NCI-H510A (cell line): ENCODE measurements around the gene GRWD1.

Experiments
- DNase-seq: peaks from one replicate; lab custom pipeline; 2025; lab: John Stamatoyannopoulos, UW

The GRWD1 gene

DNA sequence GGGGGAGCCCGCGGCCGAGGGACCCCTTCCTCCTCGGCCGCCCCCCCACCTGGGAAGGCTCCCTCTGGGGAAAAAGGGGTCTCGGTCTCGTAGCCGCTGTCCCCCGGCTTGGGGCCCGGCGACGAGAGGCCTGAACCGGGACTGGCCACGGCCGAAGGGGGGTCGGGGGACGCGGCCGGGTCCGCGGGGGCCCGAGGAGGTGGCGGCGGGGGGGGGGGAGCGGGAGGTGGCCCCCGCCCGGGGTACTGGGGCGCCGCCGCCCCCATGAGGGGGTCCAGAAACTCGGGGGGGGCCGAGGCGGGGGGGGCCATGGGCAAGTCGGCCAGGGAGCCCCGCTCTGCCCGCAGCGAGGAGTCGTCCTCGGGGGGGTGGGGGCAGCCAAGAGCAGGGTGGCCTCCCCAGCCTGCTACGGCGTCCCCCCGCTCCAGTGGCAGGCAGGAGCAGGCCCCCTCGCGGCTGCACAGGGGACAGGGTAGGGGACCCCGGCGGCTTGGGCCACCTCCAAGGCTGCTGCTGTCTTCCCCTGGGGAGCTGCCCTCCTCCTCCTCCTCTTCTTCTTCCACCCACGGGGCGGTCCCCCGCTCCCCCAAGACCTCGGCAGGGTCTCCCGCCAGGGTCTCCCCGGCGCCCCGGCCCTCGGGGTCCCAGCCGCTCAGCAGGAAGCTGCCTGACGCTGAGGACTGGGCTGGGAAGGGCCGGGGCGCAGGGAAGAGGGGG lies 53.0 kb downstream of the GRWD1 start:
- DNase-seq = no peak

DNA sequence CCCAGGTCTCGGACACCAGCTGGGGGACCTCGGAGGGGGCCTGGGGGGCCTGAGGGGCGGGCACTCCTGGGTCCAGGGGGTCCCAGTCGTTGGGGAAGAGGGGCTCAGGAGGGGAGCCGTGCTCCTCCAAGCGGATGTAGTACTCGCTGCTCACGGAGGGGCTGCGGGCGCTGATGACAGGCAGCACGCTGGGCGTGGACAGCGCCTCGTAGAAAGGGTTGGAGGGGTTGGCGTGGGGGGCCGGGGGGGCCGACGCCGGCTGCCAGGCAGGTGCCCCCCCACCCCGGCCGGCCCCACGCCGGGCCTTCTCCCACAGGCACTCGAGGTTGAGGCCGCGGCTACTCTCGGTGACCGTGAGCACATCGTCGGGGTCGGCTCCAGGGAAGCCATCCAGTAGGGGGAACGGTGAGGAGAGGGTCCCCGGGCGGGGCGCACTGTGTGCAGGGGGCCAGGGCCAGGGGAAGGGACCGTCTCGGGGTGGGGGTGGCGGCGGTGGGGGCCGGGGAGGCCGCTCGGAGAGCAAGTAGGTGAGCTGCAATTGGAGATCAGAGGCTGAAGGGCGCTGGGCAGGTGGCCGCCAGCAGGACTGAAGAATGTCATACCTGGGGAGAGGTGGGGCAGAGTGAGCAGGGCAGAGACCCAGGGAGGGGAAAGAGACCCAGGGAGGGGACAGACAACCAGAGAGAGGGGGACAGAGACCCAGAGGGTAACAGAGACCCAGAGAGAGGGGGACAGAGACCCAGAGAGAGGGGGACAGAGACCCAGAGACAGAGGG lies 53.7 kb downstream of the GRWD1 start:
- DNase-seq = no peak

DNA sequence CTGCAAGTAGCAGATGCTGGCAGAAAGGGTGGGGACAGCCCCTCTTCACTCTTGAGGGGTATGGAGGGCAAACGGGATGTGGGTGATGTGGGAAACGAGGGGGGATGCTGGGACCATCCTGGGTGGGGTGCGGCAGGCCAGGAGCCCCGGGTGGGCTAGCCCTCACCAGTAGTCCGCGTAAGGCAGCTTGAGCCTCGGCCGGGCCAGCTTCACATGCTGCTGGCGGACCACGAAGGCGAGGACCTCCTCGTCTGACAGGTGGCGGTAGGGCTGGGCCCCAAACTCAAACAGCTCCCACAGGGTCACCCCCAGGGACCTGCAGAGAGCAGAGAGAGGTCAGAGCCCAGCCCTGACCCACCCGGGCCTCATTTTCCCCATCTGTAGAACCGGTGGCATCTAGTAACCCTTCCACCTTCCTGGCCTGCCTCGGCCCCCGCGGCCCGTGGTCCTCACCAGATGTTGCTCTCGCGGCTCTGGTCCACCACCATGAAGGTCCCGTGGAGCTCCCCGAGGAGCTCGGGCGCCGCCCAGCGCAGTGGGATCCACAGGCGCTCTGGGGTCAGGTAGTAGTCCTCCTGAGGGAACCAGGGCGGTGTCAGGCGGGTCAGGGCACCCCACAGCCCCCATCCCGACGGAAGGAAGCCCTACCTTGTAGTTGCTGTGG lies 55.2 kb downstream of the GRWD1 start:
- no peak for DNase-seq

DNA sequence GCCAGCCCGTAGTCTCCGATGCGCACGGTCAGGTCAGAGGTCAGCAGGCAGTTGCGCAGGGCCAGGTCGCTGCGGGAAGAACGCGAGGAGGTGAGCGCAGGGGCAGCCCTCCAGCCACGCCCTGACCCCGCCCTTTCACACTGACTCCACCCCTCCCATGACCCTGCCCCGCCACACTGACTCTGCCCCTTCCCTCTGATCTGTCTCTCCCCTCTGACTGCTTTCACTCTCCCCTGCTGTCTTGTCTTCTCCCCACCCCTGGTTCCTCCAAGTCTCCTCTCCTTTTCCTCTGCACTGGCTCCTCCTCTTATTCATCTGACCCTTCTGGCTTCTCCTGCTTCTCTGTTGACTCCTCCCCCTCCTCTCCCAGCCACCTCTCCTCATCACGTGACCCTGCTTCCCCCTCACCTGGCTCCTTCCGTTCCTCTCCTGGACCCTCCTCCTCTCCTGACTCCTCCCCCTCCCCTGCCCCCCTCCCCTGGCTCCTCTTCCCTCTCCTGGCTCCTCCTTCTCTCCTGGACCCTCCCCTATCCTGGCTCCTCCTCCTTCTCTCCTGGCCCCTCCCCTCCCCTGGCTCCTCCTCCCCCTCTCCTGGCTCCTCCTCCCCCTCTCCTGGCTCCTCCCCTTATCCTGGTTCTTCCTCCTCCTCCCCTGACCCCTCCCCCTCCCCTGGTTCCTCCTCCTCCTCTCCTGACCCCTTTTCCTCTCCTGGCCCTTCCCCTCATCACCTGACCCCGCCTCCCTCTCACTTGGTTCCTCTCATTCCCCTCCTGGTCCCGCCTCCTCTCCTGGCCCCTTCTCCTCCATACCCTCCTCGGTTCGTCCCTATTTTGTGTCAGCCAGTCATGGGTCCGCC lies 55.9 kb downstream of the GRWD1 start:
- peak; percentile 46 for DNase-seq

DNA sequence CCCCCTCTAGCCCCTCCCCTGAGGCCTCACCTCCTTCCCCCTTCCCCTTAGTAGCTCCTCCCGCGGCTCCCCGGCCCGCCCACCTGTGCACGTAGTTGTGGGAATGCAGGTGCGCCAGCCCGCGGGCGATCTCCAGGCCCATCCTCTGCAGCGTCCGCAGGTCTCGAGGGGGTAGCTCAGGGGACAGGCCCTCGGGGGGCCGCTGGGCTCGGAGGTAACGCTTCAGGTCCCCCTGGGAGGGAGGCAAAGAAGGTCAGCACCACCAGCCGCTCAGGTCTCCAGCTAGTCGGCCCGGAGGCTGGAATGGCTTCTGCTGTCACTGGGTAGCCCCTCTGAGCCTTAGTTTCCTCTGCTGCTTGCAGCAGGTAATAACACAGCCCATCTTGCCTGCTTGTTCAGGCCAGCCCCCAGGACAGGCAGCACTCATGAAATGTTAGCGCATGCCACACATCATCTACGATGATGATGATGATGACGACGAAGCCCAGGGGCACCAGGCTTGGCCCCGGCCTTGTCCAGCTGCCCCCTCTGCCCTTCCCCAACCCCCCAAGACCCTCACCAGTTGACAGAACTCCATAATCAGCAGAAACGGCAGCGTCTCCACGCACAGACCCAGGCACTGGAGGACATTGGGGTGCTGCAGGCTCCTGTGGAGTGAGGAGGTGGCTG lies 56.7 kb downstream of the GRWD1 start:
- no peak for DNase-seq

DNA sequence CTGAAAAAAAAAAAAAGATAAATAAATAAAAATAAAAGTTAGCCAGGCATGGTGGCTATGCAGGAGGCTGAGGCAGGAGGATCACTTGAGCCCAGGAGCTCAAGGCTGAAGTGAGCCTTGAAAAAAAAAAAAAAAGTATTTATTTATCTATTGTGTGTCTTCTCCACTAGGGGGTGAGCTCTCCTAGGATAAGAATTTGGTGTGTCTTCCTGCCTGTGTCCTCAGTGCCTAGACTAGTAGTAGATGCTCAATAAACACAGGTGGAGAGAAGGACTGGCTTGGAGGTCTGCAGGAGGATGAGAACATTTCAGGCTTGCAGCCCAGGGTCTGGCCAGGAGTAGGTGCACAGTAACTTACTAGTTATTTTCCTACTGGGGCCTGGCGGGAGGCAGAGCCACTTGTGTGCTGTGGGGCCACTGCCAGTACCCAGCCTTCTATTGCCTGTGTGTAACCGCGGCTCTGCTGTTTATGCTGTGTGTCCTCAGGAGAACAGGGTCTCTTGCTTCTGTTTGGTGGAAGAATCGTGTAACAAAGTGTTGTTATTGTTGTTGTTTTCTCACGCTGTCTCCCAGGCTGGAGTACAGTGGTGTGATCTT lies 60.5 kb downstream of the GRWD1 start:
- DNase-seq = no peak
